Activated effector memory CD4-positive, alpha-beta T cell treated with Interleukin-2 at 50 U/mL for 16 hours (primary cell): ENCODE measurements around the gene ADM2.

ENCODE experiments used
- DNase-seq: peaks from one replicate; pipeline ENCODE4 v3.0.0-alpha.2; 2020

The ADM2 gene

GRCh38 chr22:50485221-50486131, 4.1 kb downstream of the ADM2 start:
- no peak for DNase-seq

GRCh38 chr22:50486561-50487289, 5.4 kb downstream of the ADM2 start, which contains the start of gene MIOX:
MIOX (plus strand) TSS chr22:50486859; CDS start chr22:50486898, 39 bp downstream.
- DNase-seq, result no peak

GRCh38 chr22:50487290-50488005, 6.1 kb downstream of the ADM2 start:
- no peak for DNase-seq

GRCh38 chr22:50488006-50488677, 6.8 kb downstream of the ADM2 start:
- no peak for DNase-seq

DNA sequence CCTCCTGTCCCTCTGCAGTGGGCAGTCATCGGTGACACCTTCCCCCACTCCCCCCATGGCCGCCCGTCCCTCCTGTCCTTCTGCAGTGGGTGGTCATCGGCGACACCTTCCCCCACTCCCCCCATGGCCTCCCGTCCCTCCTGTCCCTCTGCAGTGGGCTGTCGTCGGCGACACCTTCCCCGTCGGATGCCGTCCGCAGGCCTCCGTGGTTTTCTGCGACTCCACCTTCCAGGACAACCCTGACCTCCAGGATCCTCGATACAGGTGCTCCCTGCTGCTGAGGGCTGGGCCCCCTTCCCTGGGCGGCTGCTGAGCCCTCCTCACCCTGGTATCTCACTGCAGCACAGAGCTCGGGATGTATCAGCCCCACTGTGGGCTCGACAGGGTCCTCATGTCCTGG, 7.5 kb downstream of the ADM2 start:
- no peak for DNase-seq

DNA sequence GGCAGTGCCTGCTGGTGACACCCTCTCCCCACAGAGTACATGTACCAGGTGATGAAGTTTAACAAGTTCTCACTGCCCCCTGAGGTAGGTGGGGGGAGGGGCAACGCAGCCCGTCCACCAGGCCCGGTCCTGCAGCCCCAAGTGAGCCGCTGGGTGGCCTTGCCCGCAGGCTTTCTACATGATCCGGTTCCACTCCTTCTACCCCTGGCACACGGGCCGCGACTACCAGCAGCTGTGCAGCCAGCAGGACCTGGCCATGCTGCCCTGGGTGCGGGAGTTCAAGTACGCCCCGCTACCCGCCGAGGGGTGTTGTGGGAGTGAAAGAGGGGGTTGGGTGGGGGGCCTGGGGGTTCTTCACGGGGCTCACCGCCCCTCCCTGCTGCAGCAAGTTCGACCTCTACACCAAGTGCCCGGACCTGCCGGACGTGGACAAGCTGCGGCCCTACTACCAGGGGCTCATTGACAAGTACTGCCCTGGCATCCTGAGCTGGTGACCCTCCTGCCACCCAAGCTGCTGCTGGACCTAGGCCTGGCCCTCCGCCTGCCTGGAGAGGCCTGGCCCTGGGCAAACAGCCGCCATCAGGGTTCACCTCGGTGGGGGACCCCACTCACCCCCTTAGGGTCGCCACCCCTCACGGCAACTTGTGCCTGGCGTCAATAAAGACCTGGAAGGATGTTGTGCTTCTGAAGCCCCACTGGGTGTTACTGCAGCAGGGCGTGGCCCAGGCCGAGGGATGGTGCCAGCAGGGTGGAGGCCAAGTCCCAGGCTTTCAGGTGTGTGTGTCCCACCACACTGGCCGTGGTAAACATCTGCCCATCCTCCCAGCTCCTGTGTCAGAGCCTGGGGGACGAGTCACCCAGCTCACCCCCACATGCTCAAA, 8.3 kb downstream of the ADM2 start:
- no peak for DNase-seq

DNA sequence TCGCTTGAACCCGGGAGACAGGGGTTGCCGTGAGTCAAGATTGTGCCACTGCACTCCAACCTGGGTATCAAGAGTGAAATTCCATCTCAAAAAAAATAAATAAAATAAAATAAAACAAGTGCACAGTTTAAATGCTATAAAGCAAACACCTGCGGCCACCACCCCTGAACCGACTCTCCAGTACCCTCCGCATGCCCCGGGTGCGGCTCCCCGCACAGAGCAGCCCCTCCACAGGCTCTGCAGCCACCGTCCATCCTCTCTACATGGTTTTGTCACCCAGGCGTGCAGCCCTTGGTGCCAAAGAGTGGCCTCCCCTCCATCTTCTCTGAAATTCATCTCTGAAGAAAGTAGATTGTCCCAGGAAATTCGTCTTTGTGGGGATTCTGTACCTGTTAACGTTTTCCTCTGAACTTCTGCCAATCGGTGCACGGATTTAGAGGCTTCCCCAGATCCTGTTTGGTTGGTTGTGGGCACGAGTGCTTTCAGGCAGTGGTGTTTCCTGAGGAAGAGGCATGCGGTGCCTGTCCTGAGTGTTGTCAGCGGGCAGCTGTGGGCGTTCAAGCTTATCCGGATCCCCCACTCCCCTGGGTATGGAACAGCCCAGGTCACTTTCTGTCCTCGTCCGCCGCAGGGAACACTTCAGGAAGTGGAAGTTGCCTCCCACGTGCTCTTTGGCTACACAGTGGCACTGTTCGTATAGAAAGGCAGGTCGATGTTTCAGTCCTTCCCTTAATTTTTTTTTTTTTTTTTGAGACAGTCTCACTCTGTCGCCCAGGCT, 9.4 kb downstream of the ADM2 start:
- no peak for DNase-seq

DNA sequence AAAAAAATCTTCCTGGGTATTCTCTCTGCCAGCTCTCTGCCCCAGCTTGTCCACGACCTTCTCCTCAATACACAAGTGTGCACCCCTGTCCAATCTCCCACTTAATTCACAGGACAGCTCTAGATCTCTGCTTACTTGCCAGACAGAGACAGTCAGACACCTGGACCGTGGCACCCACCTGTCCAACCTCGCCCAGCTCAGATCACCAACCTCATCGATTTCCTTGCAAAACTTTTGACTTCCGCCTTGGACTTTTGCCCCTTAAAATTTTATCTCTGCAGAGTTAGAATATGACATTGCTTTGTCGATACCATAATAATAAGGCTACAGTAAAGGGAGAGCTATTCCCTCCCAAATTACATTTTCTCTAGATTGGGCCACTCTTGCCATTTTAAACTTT, 15.8 kb downstream of the ADM2 start:
- no peak for DNase-seq

GRCh38 chr22:50498322-50498890, 17.1 kb downstream of the ADM2 start:
- peak; percentile 59 for DNase-seq

DNA sequence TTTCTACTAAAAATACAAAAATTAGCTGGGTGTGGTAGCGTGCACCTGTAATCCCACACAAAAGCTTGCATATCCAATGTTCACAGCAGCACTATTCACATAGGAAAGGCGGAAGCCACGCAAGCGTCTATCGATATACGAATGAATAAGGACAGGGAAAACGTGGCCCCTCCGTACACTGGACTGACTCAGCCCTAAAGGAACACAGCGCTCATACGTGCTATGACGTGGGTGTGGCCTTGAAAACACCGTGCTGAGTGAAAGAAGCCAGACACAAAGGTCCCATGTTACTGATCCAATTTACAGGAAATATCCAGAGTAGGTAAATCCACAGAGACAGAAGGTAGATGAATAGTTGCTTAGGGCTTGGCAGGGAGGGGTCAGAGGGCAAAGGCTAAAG, 19.1 kb downstream of the ADM2 start:
- DNase-seq, result no peak

GRCh38 chr22:50502096-50502495, 20.8 kb downstream of the ADM2 start:
- DNase-seq, result no peak

- DNase-seq, result no peak
Measured at GRCh38 chr22:50502628-50503474, 21.5 kb downstream of the ADM2 start.

DNA sequence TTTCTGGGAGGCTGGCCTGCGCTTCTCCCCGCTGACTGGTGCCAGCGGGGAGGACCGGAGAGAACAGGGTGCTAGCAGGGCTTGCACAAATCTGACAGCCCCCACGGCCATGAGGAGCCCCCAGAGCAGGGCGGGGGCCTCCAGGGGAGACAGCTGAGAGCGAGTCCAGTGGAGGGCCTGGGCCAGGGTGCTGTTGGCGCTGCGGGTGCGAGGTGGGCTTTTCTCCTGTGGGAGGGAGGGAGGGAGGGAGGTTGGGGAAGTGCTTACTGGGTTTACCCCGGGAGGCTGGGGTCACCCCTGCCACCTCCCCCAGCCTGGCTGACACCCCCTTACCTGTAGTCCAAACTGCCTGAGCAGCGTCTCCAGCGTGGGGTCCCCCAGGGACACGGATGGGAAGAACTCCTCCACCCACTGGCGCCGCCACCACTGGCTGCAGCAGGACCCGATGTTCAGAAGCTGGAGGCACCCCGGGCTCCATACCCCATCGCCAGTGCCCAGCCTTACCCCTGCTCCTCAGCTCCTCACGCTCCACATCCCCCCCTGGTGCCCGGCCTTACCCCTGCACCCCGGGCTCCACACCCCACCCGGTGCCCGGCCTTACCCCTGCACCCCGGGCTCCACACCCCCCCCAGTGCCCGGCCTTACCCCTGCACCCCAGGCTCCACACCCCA, 22.3 kb downstream of the ADM2 start:
- no peak for DNase-seq

- no peak for DNase-seq
Measured at GRCh38 chr22:50504369-50505211, 23.2 kb downstream of the ADM2 start.

- no peak for DNase-seq
Measured at GRCh38 chr22:50505276-50505775, 24.0 kb downstream of the ADM2 start.

DNA sequence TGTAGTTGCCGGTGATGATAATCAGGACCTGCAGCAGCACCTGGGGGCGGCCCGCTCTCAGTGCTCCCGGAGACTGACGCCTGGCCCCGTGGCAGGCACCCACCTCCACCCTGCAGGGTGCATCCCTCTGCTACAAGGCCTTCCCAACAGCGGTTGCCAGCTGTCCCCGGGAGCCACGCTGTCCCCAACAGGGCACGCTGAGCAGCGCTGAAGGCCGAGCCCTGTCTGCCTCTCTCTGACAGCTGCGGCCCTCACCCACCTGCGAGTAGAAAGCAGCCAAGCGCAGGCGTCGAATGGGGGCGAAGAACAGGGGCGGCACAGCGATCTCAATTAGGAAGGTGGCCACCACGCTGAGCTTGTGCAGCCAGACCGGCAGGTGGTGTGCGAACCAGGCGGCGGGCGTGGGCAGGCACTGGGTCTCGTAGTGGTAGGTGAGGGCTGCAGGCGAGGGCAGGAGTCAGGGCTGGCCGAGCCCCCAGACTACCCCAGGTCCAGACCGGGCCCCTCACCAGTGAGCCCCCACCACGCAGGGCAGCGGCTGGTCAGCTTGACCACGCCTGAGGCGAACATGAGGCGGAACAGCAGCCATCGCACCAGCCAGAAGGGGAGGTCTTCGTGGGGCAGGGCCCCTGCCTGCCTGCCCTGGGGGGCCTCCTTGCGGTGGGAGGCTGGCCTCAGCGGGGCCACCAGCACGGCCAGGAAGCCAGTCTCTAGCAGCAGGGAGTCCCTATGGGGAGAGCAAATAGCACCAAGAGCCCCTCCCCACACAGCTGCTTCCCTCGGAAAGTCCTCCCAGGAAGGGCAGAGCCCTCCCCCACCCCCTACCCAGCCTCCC, 24.6 kb downstream of the ADM2 start:
- no peak for DNase-seq
